Fibroblast of upper back skin (primary cell): ENCODE data around the gene TNNI3.
A peak's percentile ranks its signal among the peaks of the same experiment; 100 is the strongest.

Source experiments
- DNase-seq: peaks from one replicate; pipeline ENCODE4 v3.0.0-alpha.2; 2013

Gene TNNI3

DNA sequence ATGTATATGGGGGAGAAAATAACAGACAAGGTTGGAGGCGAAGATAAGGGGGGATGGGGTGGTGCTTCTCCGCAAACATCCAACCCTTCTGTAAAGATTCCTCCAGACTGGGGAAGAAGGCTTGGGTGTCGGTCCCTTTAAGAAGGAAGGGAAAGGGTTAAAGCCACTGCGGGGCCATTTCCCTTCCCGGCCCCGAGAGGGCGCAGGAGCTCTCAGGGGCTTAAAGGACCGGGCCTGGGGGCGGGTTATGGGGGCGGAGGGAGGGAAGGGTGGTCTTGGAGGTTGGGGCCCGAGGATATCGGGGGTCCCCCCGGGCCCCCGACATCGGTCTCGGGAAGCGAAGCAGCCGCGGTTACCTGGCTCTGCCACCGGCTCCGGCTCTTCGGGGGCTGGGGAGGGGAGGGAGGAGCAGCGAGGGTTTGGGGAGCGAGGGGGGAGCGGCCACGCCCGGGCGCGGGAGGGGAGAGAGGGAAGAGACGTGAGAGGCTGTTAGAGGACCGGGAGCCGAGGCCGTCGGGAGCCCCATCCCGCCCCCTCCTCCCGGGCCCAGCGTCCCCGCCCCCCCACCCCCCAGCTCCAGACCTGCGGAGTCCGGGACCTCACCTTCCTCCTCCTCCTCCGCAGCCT lies 11.3 kb downstream of the TNNI3 start:
- DNase-seq: no peak

DNA sequence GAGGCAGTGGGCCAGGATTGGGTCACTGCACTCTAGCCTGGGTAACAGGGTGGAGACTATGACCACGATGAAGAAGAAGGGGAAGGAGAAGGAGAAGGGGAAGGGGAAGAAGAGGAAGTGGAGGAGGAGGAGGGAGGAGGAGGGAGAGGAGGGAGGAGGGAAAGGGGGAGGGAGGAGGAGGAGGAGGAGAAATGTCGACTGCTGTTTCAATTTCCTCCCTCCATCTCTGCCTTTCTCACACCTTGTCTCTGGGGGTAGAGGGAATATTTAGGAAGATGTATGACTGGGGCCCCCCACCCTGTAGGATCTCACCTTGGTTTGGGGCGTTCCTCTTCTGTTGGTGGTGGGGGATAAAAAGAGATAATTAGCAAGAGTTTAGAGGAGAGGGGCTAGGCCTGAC lies 12.3 kb downstream of the TNNI3 start:
- DNase-seq: no peak

DNA sequence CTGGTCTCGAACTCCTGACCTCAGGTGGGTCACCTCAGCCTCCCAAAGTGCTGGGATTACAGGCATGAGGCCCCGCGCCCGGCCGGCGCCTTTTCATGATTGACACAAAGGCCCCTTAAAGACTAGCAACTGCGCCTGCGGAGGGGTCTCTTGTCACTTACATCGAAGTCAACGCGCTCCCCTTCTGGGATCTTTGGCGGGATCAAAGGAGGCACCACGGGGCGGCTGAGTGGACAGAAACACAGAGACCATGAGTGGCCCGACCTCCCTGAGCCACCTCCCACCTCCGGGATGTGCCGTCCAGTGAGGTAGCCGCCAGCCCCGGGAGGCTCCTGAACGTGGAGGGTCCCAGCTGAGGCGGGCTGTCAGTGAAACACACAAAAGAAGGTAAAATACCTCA lies 15.8 kb downstream of the TNNI3 start:
- no peak for DNase-seq

GRCh38 chr19:55137915-55138314 lies 19.6 kb downstream of the TNNI3 start:
- DNase-seq: no peak

DNA sequence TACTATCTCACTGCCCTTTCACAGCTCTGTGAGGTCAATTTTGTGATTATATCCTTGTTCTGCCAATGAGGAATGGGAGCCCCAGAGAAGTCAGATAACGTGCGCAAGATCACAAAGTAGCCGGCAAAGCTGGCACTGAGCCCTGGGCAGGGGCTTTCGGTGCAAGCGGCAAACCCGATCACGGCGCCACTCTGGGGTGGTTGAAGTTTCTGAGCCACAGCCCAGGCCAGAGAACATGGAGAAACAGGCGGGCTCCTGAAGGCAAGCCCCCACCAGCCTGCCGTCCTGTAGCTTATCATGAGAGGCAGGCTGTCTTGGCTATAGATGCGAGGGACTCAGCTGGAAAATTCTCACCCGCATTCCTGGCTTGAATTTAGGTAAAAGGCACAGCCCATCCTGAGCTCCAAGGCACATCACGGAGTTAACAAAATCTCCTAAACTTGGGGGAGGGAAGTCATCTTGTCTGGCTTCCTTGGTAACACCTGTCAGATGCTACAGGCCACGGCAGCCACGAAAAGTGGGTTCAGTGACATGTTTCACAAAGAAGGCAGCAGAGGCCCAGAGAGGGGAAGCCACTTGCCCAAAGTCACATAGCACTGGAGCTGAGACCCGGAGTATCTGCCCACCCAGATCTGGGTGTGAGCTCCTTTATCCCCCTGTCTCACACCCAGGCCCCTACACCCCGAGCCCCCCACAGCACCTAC lies 21.0 kb downstream of the TNNI3 start:
- DNase-seq: no peak

DNA sequence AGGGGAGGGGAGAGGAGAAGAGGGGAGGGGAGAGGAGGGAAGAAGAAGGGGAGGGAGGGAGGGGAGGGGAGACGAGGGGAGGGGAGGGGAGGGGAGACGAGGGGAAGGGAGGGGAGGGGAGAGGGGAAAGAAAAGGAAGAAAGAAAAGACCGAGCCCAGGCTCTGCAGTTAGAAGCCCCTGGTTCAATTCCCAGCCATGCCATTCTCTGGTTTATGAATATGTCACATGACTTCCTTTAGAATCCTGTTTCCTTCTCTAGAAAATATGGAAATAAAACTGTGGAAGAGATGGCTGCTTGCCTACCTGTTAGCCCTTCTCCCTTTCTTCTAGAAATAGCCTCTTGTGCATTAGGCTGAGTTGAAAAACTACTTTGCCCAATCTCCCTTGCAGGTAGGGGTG lies 22.8 kb downstream of the TNNI3 start:
- no peak for DNase-seq

DNA sequence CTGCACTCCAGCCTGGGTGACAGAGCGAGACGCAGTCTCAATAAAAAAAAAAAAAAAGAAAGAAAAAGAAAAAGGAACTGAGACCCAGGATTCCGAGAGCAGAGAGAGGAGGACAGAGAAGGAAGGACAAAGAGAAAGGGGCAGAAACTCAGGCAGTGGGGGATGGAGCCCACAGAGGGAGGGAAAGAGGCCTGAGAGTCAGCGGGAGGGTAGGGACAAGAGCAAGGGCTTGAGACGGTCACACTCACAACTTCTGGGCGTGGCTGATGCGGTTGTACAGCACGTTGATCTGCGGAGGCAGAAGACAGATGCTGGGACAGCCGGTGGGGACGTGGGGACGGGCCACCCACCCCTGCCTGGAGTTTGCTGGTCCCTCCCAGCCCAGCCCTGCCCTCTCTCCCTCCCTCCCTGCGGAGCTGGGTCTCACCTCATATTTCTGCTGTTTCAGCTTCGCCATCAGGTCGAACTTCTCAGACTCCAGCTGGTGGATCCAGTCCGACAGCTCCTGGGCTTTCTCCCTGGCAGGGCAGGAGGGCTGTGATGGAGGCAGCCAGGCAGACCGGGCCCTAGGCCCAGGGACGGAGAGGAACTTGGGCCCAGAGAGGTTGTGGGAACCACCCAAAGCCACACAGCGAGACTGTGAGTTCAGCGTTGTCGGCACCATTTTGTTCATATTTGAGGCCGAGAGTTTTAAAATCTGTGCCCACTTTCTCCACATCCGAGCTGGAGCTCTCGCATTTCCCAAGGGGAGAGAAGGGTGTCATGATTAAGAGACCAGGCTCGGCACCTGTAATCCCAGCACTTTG lies 23.7 kb downstream of the TNNI3 start:
- DNase-seq: no peak

DNA sequence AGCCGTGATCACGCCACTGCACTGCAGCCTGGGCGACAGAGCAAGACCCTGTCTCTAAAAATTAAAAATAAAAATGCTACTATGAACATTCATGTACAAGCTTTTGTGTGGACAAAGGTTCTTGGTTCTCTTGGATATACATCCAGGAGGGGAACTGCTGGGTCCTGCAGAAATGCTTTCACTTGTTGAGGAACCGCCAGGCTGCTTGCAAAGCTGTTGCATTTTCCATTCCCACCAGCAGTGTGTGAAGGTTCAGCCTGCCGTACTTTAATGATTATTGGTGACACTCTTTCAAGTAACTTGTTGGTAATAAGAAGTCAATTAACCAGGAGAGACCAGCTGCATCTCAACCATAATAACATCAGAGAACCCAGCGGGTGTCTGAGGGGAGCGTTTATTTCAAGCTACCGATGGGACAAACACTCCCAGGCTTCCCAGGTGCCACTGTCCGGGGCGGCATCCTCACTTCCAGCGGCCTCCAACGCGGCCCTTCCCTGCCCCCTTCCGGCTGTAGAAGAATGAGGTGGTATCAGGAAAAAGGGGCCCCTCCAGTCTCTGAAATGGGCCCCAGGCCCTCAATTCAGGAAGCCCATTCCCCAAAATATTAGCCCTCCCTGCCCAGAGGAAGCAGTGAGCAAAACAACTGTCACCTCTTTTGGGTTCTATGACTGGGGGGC lies 24.9 kb downstream of the TNNI3 start:
- DNase-seq: no peak

- peak; percentile 71 for DNase-seq
These were observed 26.1 kb downstream of the TNNI3 start for GRCh38 chr19:55131421-55131820.

GRCh38 chr19:55119053-55119452 lies 38.5 kb downstream of the TNNI3 start:
- DNase-seq: no peak

DNA sequence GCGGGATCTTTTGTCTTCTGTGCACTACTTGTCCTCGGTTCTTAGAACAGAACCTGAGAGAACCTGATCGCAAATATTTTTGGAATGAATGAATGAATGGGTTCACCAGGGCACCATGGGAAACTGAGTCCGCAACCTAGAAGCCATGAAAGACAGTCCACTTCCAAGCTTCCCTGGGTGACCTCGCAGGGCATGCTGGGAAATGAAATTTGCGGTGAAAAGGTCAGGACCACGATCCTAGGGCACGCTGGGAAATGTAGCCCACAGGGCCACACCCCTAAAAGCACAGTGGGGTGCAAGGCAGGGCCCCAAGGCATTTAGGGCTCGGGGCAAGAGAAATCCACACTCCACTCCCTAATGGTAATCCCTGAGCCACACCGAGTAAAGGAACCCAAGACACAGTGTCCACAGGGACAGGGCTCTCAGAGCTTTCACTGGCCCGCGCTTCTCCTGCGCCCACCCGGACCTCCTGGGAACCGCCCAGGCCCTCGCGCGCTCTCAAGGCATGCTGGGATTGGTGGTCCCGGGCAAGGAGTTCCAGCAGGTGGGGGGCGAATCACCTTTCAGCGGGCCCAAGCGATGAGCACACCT lies 39.0 kb downstream of the TNNI3 start:
- DNase-seq: peak; percentile 21

GRCh38 chr19:55117663-55118391 lies 39.7 kb downstream of the TNNI3 start:
- peak; percentile 99 for DNase-seq

GRCh38 chr19:55116859-55117662 lies 40.5 kb downstream of the TNNI3 start, which contains the start of gene PPP1R12C:
PPP1R12C (minus strand) TSS chr19:55117637; CDS start chr19:55117543, 94 bp downstream.
- DNase-seq: no peak

DNA sequence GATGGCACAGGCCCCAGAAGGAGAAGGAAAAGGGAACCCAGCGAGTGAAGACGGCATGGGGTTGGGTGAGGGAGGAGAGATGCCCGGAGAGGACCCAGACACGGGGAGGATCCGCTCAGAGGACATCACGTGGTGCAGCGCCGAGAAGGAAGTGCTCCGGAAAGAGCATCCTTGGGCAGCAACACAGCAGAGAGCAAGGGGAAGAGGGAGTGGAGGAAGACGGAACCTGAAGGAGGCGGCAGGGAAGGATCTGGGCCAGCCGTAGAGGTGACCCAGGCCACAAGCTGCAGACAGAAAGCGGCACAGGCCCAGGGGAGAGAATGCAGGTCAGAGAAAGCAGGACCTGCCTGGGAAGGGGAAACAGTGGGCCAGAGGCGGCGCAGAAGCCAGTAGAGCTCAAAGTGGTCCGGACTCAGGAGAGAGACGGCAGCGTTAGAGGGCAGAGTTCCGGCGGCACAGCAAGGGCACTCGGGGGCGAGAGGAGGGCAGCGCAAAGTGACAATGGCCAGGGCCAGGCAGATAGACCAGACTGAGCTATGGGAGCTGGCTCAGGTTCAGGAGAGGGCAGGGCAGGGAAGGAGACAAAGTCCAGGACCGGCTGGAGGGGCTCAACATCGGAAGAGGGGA lies 41.2 kb downstream of the TNNI3 start:
- DNase-seq: peak; percentile 48

- peak; percentile 25 for DNase-seq
These were observed 42.0 kb downstream of the TNNI3 start for GRCh38 chr19:55115446-55116065.

DNA sequence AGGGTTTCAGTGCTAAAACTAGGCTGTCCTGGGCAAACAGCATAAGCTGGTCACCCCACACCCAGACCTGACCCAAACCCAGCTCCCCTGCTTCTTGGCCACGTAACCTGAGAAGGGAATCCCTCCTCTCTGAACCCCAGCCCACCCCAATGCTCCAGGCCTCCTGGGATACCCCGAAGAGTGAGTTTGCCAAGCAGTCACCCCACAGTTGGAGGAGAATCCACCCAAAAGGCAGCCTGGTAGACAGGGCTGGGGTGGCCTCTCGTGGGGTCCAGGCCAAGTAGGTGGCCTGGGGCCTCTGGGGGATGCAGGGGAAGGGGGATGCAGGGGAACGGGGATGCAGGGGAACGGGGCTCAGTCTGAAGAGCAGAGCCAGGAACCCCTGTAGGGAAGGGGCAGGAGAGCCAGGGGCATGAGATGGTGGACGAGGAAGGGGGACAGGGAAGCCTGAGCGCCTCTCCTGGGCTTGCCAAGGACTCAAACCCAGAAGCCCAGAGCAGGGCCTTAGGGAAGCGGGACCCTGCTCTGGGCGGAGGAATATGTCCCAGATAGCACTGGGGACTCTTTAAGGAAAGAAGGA lies 42.9 kb downstream of the TNNI3 start:
- DNase-seq: no peak

- peak; percentile 76 for DNase-seq
These were observed 43.9 kb downstream of the TNNI3 start for GRCh38 chr19:55113570-55114039.

- DNase-seq: no peak
These were observed 44.6 kb downstream of the TNNI3 start for GRCh38 chr19:55112777-55113569.

GRCh38 chr19:55112246-55112776 lies 45.2 kb downstream of the TNNI3 start:
- no peak for DNase-seq
